Measurements from ENCODE around the gene GSTT2B.
"Not testable (repeated sequence)": the region's sequence is repeated elsewhere in the genome, so short reads cannot be mapped to it uniquely, and the experiment has no call there.

Gene GSTT2B

GRCh38 chr22:23997092-23997491 lies 36.1 kb upstream of the GSTT2B start:
- TF ChIP-seq GATA2 (IDR thresholded peaks at IDR 0.05; ENCODE audit: low read depth, low read length) (no peak), GATA3 (IDR thresholded peaks at IDR 0.05; ENCODE audit: low read depth, low read length) (no peak)

DNA sequence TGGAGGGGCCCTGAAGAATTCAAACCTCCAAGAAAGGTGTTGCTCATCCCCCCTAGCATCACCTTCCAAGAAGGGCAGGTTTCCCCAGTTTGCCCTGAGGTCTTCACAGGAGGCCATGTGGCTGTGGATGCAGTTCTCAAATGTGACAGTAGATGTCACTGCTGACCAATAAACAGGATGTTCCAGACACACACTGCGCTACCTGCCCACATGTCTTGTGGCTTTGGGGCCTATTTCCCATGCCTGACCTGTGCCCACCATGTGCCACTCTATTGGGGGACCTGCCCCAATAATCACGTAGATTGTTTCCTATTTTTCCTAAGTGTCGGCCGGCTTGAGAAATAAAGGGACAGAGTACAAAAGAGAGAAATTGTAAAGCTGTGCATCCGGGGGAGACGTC lies 23.4 kb upstream of the GSTT2B start:
- TF ChIP-seq GATA2 (IDR thresholded peaks at IDR 0.05; ENCODE audit: low read depth, low read length) (no peak), GATA3 (IDR thresholded peaks at IDR 0.05; ENCODE audit: low read depth, low read length) (no peak)

- not testable (repeated sequence) for TF ChIP-seq GATA2, GATA3 (IDR thresholded peaks at IDR 0.05; ENCODE audit: low read depth, low read length)
Observed at GRCh38 chr22:23979557-23980240, 18.7 kb upstream of the GSTT2B start, which contains the start of gene GSTT2. Gene GSTT2 (plus strand): TSS chr22:23980134.

- not testable (repeated sequence) for TF ChIP-seq GATA2, GATA3 (IDR thresholded peaks at IDR 0.05; ENCODE audit: low read depth, low read length)
Observed at GRCh38 chr22:23974345-23974744, 13.3 kb upstream of the GSTT2B start, which contains the start of gene DDT. Gene DDT (minus strand): TSS chr22:23974441. CDS start chr22:23974414, 27 bp downstream.

DNA sequence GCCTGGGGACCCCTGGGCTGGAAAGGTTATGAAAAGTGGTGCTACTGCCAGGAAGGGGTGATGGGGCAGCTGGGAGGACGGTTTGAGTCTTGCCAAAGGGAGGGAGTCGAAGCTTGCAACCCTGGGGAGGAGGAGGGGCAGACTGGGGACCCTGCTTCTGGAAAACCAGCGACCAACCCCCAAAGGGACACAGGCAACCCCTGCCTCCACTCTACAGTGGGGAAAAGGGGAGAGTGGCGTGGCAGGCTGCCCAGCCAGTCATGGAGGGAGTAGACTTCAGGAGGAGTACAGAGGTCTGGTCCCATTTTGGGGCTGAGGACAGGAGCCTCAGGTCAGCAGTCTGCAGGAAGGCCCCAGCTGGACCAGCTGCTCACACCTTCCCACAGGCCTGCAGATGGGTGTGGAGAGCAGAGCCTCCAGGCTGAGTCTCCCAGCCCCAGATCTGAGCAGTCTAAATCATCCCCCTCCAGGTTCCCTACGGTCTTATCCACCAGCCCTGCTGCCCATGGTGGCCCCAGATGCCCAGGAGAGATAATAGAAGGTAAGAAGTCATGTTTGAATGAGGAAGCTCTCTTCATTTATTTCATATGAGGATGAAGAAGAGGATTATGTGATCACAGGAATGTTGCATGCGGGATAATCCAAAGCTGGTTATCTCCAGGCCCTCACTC lies 10.0 kb upstream of the GSTT2B start:
- no peak for TF ChIP-seq GATA2 (IDR thresholded peaks at IDR 0.05; ENCODE audit: low read depth, low read length)
- no peak for TF ChIP-seq GATA3 (IDR thresholded peaks at IDR 0.05; ENCODE audit: low read depth, low read length)

DNA sequence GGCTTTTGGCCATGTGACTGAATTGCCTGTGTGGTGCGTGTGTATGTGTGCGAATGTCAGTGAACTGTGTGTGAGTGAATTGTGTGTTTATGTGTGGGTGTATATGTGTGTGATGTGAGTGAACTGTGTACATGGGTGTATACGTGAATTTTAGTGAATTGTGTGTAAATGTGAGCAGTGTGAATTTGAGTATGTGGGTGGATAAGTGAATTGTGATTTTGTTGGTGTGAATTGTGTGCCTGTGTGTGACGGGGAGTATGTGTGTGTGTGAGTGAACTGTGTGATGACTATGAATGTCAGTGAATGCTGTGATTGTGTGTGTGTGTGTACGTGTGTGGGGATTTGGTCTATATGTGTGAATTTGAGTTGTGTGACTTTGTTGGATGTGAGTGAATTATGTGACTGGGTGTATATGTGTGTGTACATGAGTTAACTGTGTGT lies 9.2 kb upstream of the GSTT2B start:
- TF ChIP-seq GATA3 (IDR thresholded peaks at IDR 0.05; ENCODE audit: low read depth, low read length) = no peak
- TF ChIP-seq GATA2 (IDR thresholded peaks at IDR 0.05; ENCODE audit: low read depth, low read length) = no peak

GRCh38 chr22:23969071-23969470 lies 8.1 kb upstream of the GSTT2B start:
- no peak for TF ChIP-seq GATA3 (IDR thresholded peaks at IDR 0.05; ENCODE audit: low read depth, low read length)
- no peak for TF ChIP-seq GATA2 (IDR thresholded peaks at IDR 0.05; ENCODE audit: low read depth, low read length)

DNA sequence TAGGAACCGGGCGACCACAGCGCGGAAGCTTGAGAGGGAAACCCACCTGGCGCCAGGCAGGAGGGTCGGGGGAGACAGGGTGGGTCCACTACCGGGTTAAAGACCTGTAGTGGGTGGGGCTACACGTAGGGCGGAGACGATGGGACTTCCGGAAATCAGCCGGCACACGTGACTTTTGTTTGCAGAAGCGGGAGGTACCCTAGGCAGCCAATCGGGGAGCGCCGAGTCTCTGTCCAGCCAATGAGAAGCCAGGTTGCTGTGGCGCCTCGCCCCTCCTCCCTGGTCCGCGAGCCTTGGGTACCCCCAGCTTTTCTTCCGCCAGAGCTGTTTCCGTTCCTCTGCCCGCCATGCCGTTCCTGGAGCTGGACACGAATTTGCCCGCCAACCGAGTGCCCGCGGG lies 5.6 kb upstream of the GSTT2B start, which contains the start of gene DDTL:
DDTL (plus strand) TSS at position 321 of the 400 bp plus-strand sequence; CDS start at position 348, 27 bp downstream.
- not testable (repeated sequence) for TF ChIP-seq GATA3, GATA2 (IDR thresholded peaks at IDR 0.05; ENCODE audit: low read depth, low read length)

- TF ChIP-seq GATA2 (IDR thresholded peaks at IDR 0.05; ENCODE audit: low read depth, low read length) (no peak), GATA3 (IDR thresholded peaks at IDR 0.05; ENCODE audit: low read depth, low read length) (no peak)
Observed at GRCh38 chr22:23939017-23939357, 22.0 kb downstream of the GSTT2B start.

- TF ChIP-seq GATA2 (IDR thresholded peaks at IDR 0.05; ENCODE audit: low read depth, low read length) (no peak), GATA3 (IDR thresholded peaks at IDR 0.05; ENCODE audit: low read depth, low read length) (no peak)
Observed at GRCh38 chr22:23938328-23939016, 22.5 kb downstream of the GSTT2B start.

DNA sequence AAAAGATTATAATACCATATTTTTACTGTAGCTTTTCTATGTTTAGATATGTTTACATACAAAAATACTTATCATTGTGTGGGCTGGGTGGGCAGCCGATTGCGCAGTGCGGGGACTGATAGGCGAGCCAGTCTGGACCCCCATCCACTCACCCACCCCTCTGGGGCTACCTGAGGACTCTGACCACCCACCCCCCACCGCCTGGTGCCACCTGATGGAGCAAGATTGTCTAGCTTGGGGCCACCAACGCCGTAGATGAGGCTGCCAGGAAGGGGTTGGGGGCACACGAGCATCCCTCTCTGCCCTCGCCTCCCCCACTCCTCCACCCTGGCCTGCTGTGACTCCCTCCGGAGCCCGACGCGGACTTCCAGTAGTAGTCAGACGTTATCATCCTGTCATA lies 34.4 kb downstream of the GSTT2B start:
- no peak for TF ChIP-seq GATA3 (IDR thresholded peaks at IDR 0.05; ENCODE audit: low read depth, low read length)
- TF ChIP-seq GATA2 (IDR thresholded peaks at IDR 0.05; ENCODE audit: low read depth, low read length) = no peak

GRCh38 chr22:23925020-23925606 lies 35.9 kb downstream of the GSTT2B start:
- no peak for TF ChIP-seq GATA3 (IDR thresholded peaks at IDR 0.05; ENCODE audit: low read depth, low read length)
- TF ChIP-seq GATA2 (IDR thresholded peaks at IDR 0.05; ENCODE audit: low read depth, low read length) = no peak

DNA sequence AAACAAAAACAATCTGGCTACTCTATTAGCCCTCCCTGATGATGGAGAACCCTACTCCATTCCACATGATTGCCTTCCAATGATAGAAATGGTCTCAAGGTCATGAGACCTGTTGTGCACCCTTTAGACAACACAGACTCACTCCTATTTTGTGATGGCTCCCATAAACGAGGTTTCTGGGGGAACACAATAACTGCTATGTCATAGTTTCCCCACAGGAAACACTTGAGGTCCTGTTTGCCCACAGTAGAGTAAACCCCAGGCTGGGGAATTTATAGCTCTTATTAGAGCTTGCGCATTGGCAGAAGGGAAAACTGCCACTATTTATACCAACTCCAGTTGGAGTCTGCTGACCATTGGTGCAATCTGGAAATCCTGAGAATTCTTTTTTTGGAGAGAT lies 38.1 kb downstream of the GSTT2B start:
- no peak for TF ChIP-seq GATA3 (IDR thresholded peaks at IDR 0.05; ENCODE audit: low read depth, low read length)
- TF ChIP-seq GATA2 (IDR thresholded peaks at IDR 0.05; ENCODE audit: low read depth, low read length) = no peak

- TF ChIP-seq GATA3 (IDR thresholded peaks at IDR 0.05; ENCODE audit: low read depth, low read length) (no peak), GATA2 (IDR thresholded peaks at IDR 0.05; ENCODE audit: low read depth, low read length) (no peak)
Observed at GRCh38 chr22:23915290-23915689, 45.7 kb downstream of the GSTT2B start.

Data from SH-SY5Y (cell line).